Mucosa of descending colon (tissue), 3 donors: ENCODE measurements around the gene PRF1. TPM values are rescaled to one million over a fixed set of nuclear protein-coding genes. Genes with fewer than 3 reads are reported as not detected.

Experiments used
- ATAC-seq: fragments of 200-7000 bp; cut with Tn5 transposase; one replicate; pipeline ENCODE4 v1.9.1; 2020; ENCODE audit warnings: mild to moderate bottlenecking, moderate library complexity
- DNase-seq, 3 donors: peaks; one replicate each; pipeline ENCODE4 v3.0.0-alpha.2; 2020
- H3K36me3 ChIP-seq: fragments of 200-600 bp; one replicate; pipeline ENCODE4 v1.8.0; 2021; ENCODE audit warnings: low read depth, mild to moderate bottlenecking
- H3K4me1 ChIP-seq: fragments of 200-600 bp; one replicate; pipeline ENCODE4 v1.8.0; 2021; ENCODE audit warnings: low read depth, mild to moderate bottlenecking
- H3K4me3 ChIP-seq: fragments of 200-600 bp; one replicate; pipeline ENCODE4 v1.8.0; 2021; ENCODE audit warnings: mild to moderate bottlenecking
- H3K9me3 ChIP-seq: fragments of 200-600 bp; one replicate; pipeline ENCODE4 v1.8.0; 2021; ENCODE audit warnings: mild to moderate bottlenecking
- CTCF ChIP-seq: fragments of 200-600 bp; IDR thresholded peaks from one replicate; pipeline ENCODE4 v1.8.0; 2022; ENCODE audit warnings: antibody characterized with exemption, mild to moderate bottlenecking
- intact Hi-C, 2 donors: fragments of 100-400 bp; cut with DNase I in 1 of 2; cut with micrococcal nuclease in 1 of 2; formaldehyde crosslinking; loops; one replicate each; pipeline versions ENCODE4 v1.11.0 to v1.11.1; 2022; cut with DNase I, micrococcal nuclease
- total RNA-seq, 3 donors: library from RNA; stranded (reverse); fragmentation: NEBNext Ultra II Directional in 2 of 3; extraction: Animal tissue kit (Norgen Biotek cat#: 25700) in 2 of 3; gene quantifications; one replicate each; pipeline versions ENCODE4 v1.2.1 to v1.2.4, GENCODE V29; 2021 to 2023
- donor health status: DM: no; HTN: no; CAD: no; lungs with moderate emphysema.
- donor health status: DM: no; HTN: no; CAD: no.
- donor health status: DM: no; HTN: yes; CAD: no.

Gene PRF1
- total RNA-seq, 3 donors from 2014 or later: 2.5 to 3.7 (median 3.0) TPM

- peak in 1 of 3 donors; percentile 61 for DNase-seq
- peaks cover 6% of the 10 kb centered on the region for H3K4me1 ChIP-seq
- H3K9me3 ChIP-seq: no peaks in the 10 kb centered on the region
- no peak for TF ChIP-seq CTCF
- no peak overlapping the region for H3K4me3 ChIP-seq
- ATAC-seq: peak; percentile 73
- intact Hi-C loops: no loop called here
- no peaks in the 10 kb centered on the region for H3K36me3 ChIP-seq
These were observed 26.4 kb downstream of the PRF1 start for GRCh38 chr10:70575874-70576802.

GRCh38 chr10:70575486-70575873 lies 27.1 kb downstream of the PRF1 start:
- Histone ChIP-seq H3K4me1 (peaks cover 6% of the 10 kb centered on the region), H3K9me3 (no peaks in the 10 kb centered on the region), H3K36me3 (no peaks in the 10 kb centered on the region), H3K4me3 (no peak overlapping the region)
- no peak for TF ChIP-seq CTCF
- intact Hi-C loops: no loop called here
- no peak for ATAC-seq
- no peak for DNase-seq

GRCh38 chr10:70573599-70574506 lies 28.7 kb downstream of the PRF1 start:
- intact Hi-C loops: no loop called here
- Histone ChIP-seq H3K4me1 (peaks cover 6% of the 10 kb centered on the region), H3K9me3 (no peaks in the 10 kb centered on the region), H3K36me3 (no peaks in the 10 kb centered on the region), H3K4me3 (no peak overlapping the region)
- no peak for TF ChIP-seq CTCF
- DNase-seq (no peak), ATAC-seq (no peak)

- H3K4me1 ChIP-seq: peaks cover 6% of the 10 kb centered on the region
- H3K36me3 ChIP-seq: no peaks in the 10 kb centered on the region
- H3K4me3 ChIP-seq: no peak overlapping the region
- TF ChIP-seq CTCF: no peak
- ATAC-seq (no peak), DNase-seq (no peak)
- H3K9me3 ChIP-seq: no peaks in the 10 kb centered on the region
- intact Hi-C loops: no loop called here
These were observed 30.7 kb downstream of the PRF1 start for GRCh38 chr10:70571636-70572439.

- peaks cover under 1% of the 10 kb centered on the region for H3K4me1 ChIP-seq
- no peak overlapping the region for H3K4me3 ChIP-seq
- intact Hi-C loops: no loop called here
- no peak for TF ChIP-seq CTCF
- no peaks in the 10 kb centered on the region for H3K36me3 ChIP-seq
- H3K9me3 ChIP-seq: no peaks in the 10 kb centered on the region
- DNase-seq (no peak), ATAC-seq (no peak)
These were observed 31.3 kb downstream of the PRF1 start for GRCh38 chr10:70571236-70571635.
